K562 (cell line): ENCODE results near the gene NFKBIA. TPM values are rescaled to one million over a fixed set of nuclear protein-coding genes. Genes with fewer than 3 reads are reported as not detected.

Experiments used
- BRD4 ChIP-seq: fragments of 200-600 bp; sonication (generic); IDR thresholded peaks from 2 replicates; pipeline ENCODE4 v1.6.1; 2017; ENCODE audit warnings: inconsistent platforms
- CCAR2 ChIP-seq: fragments of 200-400 bp; formaldehyde crosslinking; IDR thresholded peaks from 2 replicates; pipeline ENCODE4 v1.6.1; 2017; ENCODE audit warnings: mild to moderate bottlenecking, low read depth, low read length
- ILF3 ChIP-seq: fragments of 450-650 bp; IDR thresholded peaks from 2 replicates; pipeline ENCODE4 v1.6.1; 2018; ENCODE audit warnings: antibody characterized with exemption, mild to moderate bottlenecking, moderate library complexity, borderline replicate concordance
- PURB ChIP-seq: sonication (generic); formaldehyde crosslinking; IDR thresholded peaks from 2 replicates; pipeline ENCODE4 v1.9.0; 2021; ENCODE audit warnings: low read depth, mild to moderate bottlenecking, missing genetic modification reagents
- SMC3 ChIP-seq: conservative IDR thresholded peaks from 2 replicates; pipeline ENCODE4 v1.6.1; 2011; ENCODE audit warnings: low read depth, low read length, improper control_type of control experiment; ENCODE audit not compliant: insufficient read depth
- TCF15 ChIP-seq: fragments of 250-450 bp; sonication (Bioruptor Pico); IDR thresholded peaks from 2 replicates; pipeline ENCODE4 v1.8.0; 2022; ENCODE audit warnings: moderate library complexity, mild to moderate bottlenecking, inconsistent platforms
- THRA ChIP-seq: fragments of 450-650 bp; IDR thresholded peaks from 2 replicates; pipeline ENCODE4 v1.6.1; 2017; ENCODE audit warnings: mild to moderate bottlenecking, moderate library complexity
- THRAP3 ChIP-seq: fragments of 450-650 bp; IDR thresholded peaks from 2 replicates; pipeline ENCODE4 v1.6.1; 2016; ENCODE audit warnings: mild to moderate bottlenecking, inconsistent platforms, borderline replicate concordance
- VEZF1 ChIP-seq: fragments of 200-800 bp; sonication (Bioruptor generic); IDR thresholded peaks from 2 replicates; pipeline ENCODE4 v1.6.1; 2017; ENCODE audit warnings: missing genetic modification characterization, missing compliant biosample characterization
- XRCC4 ChIP-seq: IDR thresholded peaks from one replicate; pipeline ENCODE4 v1.6.1; 2011; ENCODE audit not compliant: insufficient read depth, insufficient read length; ENCODE audit errors: extremely low read depth
- ZBTB49 ChIP-seq: sonication (generic); formaldehyde crosslinking; IDR thresholded peaks from 2 replicates; pipeline ENCODE4 v1.8.0; 2022; ENCODE audit warnings: missing genetic modification reagents, mild to moderate bottlenecking, borderline replicate concordance
- ZEB2 ChIP-seq: fragments of 450-650 bp; IDR thresholded peaks from 2 replicates; pipeline ENCODE4 v1.6.1; 2016
- ZNF696 ChIP-seq: fragments of 250-450 bp; sonication (Bioruptor Pico); conservative IDR thresholded peaks from 2 replicates; pipeline ENCODE4 v1.4.0; 2020; ENCODE audit warnings: mild to moderate bottlenecking, moderate library complexity
- polyA plus RNA-seq, 8 experiments: library from polyadenylated mRNA; depleted of rRNA in 4 of 8; stranded (reverse) in 5 of 8; unstranded in 3 of 8; fragments of >200 nt; fragmentation: Nextera tagmentation in 2 of 8; fragmentation: Illumina TruSeq in 1 of 8; extraction: Ambion mirVana in 2 of 8; extraction: Trizol in 1 of 8; gene quantifications; 2 replicates each; pipeline versions ENCODE4 v1.2.1 to v1.2.3, GENCODE V29; 2011 to 2014; ENCODE audit warnings: inconsistent platforms in 1 of 8, missing spikeins in 1 of 8
- total RNA-seq, 7 experiments: library from RNA; depleted of rRNA in 6 of 7; stranded (reverse); fragments of >200 nt in 6 of 7; fragmentation: Illumina TruSeq in 2 of 7; extraction: Trizol in 2 of 7; gene quantifications; 2 replicates each; pipeline versions ENCODE4 v1.2.1 to v1.2.3, GENCODE V29; 2011 to 2021; ENCODE audit warnings: low replicate concordance in 1 of 7
- TF ChIP-seq, protein P1 (sequence below), 2 experiments: fragments of 450-650 bp in 1 of 2; sonication (generic) in 1 of 2; formaldehyde crosslinking; conservative IDR thresholded peaks; 2 replicates each; pipeline versions ENCODE4 v1.4.0 to v1.8.1; 2020 to 2022; ENCODE audit warnings: mild to moderate bottlenecking in 1 of 2, missing genetic modification reagents in 1 of 2
- TF ChIP-seq, protein P2 (sequence below): fragments of 450-650 bp; IDR thresholded peaks from 2 replicates; pipeline ENCODE4 v1.6.1; 2017; ENCODE audit warnings: antibody characterized with exemption, mild to moderate bottlenecking
- TF ChIP-seq, protein P3 (sequence below): fragments of 450-650 bp; formaldehyde crosslinking; IDR thresholded peaks from 2 replicates; pipeline ENCODE4 v1.4.0; 2022; ENCODE audit warnings: missing genetic modification characterization

The NFKBIA gene
- total and polyA plus RNA-seq, 9 of the 15 experiments (the other 6 are each of a cell fraction or from before 2014, with no cell fraction given) = 6.9 to 31.8 (median 18.2) TPM

DNA sequence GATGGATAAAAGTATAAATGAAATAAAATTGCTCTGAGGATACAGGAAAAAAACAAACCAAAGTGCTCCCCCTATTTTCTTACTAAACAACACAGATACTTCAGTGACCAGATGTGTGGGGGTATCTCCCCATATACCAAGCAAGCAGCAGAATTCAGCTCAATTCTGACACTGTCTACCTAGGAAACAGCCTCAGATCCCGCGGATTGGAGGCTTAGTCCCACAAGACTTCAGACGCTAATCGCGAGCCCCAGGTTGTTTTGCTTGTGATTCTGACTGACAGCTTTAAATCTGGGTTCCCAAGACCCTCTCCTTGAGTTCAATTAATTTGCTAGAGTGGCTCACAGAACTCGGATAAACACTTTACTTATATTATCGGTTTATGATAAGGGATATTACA, 17.3 kb downstream of the NFKBIA start (continued):
- TF ChIP-seq SMC3 (no peak), ZNF696 (CRISPR knock-in tag) (no peak), ILF3 (no peak), THRAP3 (no peak), PURB (CRISPR knock-in tag) (no peak), THRA (no peak), CCAR2 (no peak), TCF15 (no peak), ZEB2 (no peak), ZBTB49 (CRISPR knock-in tag) (no peak), BRD4 (no peak), XRCC4 (no peak), VEZF1 (CRISPR knock-in tag) (0 out of 2 replicates have a peak, but pooled peaks have one; percentile 10)
- TF ChIP-seq, protein P1, sequence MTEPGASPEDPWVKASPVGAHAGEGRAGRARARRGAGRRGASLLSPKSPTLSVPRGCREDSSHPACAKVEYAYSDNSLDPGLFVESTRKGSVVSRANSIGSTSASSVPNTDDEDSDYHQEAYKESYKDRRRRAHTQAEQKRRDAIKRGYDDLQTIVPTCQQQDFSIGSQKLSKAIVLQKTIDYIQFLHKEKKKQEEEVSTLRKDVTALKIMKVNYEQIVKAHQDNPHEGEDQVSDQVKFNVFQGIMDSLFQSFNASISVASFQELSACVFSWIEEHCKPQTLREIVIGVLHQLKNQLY (CRISPR knock-in tag; conservative IDR thresholded peaks at IDR 0.05) = no peak
- TF ChIP-seq, protein P2, sequence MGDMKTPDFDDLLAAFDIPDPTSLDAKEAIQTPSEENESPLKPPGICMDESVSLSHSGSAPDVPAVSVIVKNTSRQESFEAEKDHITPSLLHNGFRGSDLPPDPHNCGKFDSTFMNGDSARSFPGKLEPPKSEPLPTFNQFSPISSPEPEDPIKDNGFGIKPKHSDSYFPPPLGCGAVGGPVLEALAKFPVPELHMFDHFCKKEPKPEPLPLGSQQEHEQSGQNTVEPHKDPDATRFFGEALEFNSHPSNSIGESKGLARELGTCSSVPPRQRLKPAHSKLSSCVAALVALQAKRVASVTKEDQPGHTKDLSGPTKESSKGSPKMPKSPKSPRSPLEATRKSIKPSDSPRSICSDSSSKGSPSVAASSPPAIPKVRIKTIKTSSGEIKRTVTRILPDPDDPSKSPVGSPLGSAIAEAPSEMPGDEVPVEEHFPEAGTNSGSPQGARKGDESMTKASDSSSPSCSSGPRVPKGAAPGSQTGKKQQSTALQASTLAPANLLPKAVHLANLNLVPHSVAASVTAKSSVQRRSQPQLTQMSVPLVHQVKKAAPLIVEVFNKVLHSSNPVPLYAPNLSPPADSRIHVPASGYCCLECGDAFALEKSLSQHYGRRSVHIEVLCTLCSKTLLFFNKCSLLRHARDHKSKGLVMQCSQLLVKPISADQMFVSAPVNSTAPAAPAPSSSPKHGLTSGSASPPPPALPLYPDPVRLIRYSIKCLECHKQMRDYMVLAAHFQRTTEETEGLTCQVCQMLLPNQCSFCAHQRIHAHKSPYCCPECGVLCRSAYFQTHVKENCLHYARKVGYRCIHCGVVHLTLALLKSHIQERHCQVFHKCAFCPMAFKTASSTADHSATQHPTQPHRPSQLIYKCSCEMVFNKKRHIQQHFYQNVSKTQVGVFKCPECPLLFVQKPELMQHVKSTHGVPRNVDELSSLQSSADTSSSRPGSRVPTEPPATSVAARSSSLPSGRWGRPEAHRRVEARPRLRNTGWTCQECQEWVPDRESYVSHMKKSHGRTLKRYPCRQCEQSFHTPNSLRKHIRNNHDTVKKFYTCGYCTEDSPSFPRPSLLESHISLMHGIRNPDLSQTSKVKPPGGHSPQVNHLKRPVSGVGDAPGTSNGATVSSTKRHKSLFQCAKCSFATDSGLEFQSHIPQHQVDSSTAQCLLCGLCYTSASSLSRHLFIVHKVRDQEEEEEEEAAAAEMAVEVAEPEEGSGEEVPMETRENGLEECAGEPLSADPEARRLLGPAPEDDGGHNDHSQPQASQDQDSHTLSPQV = peak; percentile 16; the same call in 1 of the 2 replicates
- TF ChIP-seq, protein P3, sequence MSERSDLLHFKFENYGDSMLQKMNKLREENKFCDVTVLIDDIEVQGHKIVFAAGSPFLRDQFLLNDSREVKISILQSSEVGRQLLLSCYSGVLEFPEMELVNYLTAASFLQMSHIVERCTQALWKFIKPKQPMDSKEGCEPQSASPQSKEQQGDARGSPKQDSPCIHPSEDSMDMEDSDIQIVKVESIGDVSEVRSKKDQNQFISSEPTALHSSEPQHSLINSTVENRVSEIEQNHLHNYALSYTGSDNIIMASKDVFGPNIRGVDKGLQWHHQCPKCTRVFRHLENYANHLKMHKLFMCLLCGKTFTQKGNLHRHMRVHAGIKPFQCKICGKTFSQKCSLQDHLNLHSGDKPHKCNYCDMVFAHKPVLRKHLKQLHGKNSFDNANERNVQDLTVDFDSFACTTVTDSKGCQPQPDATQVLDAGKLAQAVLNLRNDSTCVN = no peak
